ENCODE measurements around the gene SYNPO2.
A peak's percentile ranks its signal among the peaks of the same experiment; 100 is the strongest.

SYNPO2 gene

DNA sequence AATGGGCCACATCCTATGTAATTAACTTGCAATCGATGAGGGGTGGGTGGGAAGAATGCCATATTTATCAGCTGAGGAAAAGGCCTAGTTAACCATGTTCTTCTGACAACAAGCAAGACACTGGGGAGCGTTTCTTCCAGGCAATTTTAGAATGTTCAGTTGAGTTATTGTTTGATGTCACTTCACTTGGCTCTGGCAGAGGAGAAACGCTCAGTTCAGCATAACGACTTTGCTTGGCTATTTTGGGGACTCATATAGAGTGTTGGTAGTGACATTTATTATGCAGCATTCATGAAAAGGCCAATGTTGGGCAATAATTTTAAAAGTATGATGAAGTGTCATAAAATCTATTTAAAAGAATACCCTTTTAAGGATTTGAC, 648 bp downstream of the SYNPO2 start:
- H3K27ac ChIP-seq (ENCODE audit: low read length, poor library complexity, severe bottlenecking) = no peak overlapping the region
- no peak overlapping the region for H3K23ac ChIP-seq (ENCODE audit: low read length in 2 of 2)
- WGBS = 42% methylated on average over 4 of the region's 4 CpGs
- H3K9ac ChIP-seq (ENCODE audit: low read length) = peak overlapping the region; percentile 88
- H2BK5ac ChIP-seq (ENCODE audit: low read depth, low read length, poor library complexity, severe bottlenecking) = no peak overlapping the region
- no peak overlapping the region for H2BK12ac ChIP-seq (ENCODE audit: low read length in 2 of 2)
- H3K36me3 ChIP-seq (ENCODE audit: control insufficient read depth in 1 of 2, insufficient read depth in 2 of 2, low read depth in 1 of 2, low read length in 2 of 2) = no peaks in the 10 kb centered on the region
- no peak overlapping the region for H2AK5ac ChIP-seq (ENCODE audit: low read length, severe bottlenecking)
- no peak overlapping the region for H4K8ac ChIP-seq (ENCODE audit: low read length)
- H3K4ac ChIP-seq (ENCODE audit: low read depth in 1 of 2, low read length in 2 of 2) = no peak overlapping the region
- no peak overlapping the region for H2AFZ ChIP-seq (ENCODE audit: low read depth, low read length)
- no peak for DNase-seq
- H3K4me1 ChIP-seq (ENCODE audit: control insufficient read depth, insufficient read depth, low read depth, low read length) = peaks cover 2% of the 10 kb centered on the region
- H4K91ac ChIP-seq (ENCODE audit: low read length) = no peak overlapping the region
- H2BK120ac ChIP-seq (ENCODE audit: low read depth, low read length) = no peak overlapping the region
- peak overlapping the region in 1 of 2 experiments; percentile 84 for H3K4me3 ChIP-seq (ENCODE audit: insufficient read depth in 1 of 2, low read depth in 1 of 2, low read length in 2 of 2)
- H3K9me3 ChIP-seq (ENCODE audit: control insufficient read depth, low read length) = no peaks in the 10 kb centered on the region
- H2BK15ac ChIP-seq (ENCODE audit: low read depth, poor library complexity, severe bottlenecking) = no peak overlapping the region
- H3K18ac ChIP-seq (ENCODE audit: low read depth in 1 of 2, low read length in 2 of 2) = no peak overlapping the region
- no peak overlapping the region for H3K14ac ChIP-seq (ENCODE audit: low read length in 2 of 2)
- no peaks in the 10 kb centered on the region for H3K27me3 ChIP-seq (ENCODE audit: control insufficient read depth in 1 of 2, insufficient read depth in 1 of 2, low read length in 2 of 2)
- H3K4me2 ChIP-seq (ENCODE audit: low read length, poor library complexity, severe bottlenecking) = no peak overlapping the region
- H3K79me1 ChIP-seq (replicated peaks; ENCODE audit: low read length, poor library complexity, severe bottlenecking) = no peaks in the 10 kb centered on the region

DNA sequence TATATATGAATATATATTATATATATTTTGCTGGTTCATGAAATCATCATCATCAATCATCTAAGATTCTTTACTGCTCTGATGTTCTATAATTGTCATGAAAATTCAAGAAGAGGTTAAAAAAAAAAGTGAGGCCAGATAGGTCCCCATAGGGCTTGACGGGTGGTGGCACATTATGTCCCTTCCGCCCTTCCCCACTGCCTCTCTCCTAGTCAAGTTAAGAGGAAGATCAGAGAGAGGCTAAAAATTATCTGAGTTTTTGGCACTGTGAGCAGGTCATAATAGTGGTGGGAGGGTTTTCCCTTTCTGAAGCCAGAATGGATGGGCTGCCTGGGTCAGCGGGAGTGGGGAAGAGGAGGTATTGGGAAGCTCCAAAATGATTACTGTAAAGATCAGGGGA, 5.4 kb downstream of the SYNPO2 start:
- H3K79me1 ChIP-seq (replicated peaks; ENCODE audit: low read length, poor library complexity, severe bottlenecking) = no peaks in the 10 kb centered on the region
- no peak overlapping the region for H2BK12ac ChIP-seq (ENCODE audit: low read length in 2 of 2)
- no peak for DNase-seq
- no peak overlapping the region for H2BK5ac ChIP-seq (ENCODE audit: low read depth, low read length, poor library complexity, severe bottlenecking)
- H3K4ac ChIP-seq (ENCODE audit: low read depth in 1 of 2, low read length in 2 of 2) = no peak overlapping the region
- no peak overlapping the region for H2AFZ ChIP-seq (ENCODE audit: low read depth, low read length)
- no peak overlapping the region for H2BK15ac ChIP-seq (ENCODE audit: low read depth, poor library complexity, severe bottlenecking)
- no peaks in the 10 kb centered on the region for H3K27me3 ChIP-seq (ENCODE audit: control insufficient read depth in 1 of 2, insufficient read depth in 1 of 2, low read length in 2 of 2)
- H3K14ac ChIP-seq (ENCODE audit: low read length in 2 of 2) = no peak overlapping the region
- no peaks in the 10 kb centered on the region for H3K4me1 ChIP-seq (ENCODE audit: control insufficient read depth, insufficient read depth, low read depth, low read length)
- no peak overlapping the region for H2AK5ac ChIP-seq (ENCODE audit: low read length, severe bottlenecking)
- H3K4me3 ChIP-seq (ENCODE audit: insufficient read depth in 1 of 2, low read depth in 1 of 2, low read length in 2 of 2) = no peak overlapping the region
- no peaks in the 10 kb centered on the region for H3K36me3 ChIP-seq (ENCODE audit: control insufficient read depth in 1 of 2, insufficient read depth in 2 of 2, low read depth in 1 of 2, low read length in 2 of 2)
- no peak overlapping the region for H3K23ac ChIP-seq (ENCODE audit: low read length in 2 of 2)
- no peak overlapping the region for H3K27ac ChIP-seq (ENCODE audit: low read length, poor library complexity, severe bottlenecking)
- no peaks in the 10 kb centered on the region for H3K9me3 ChIP-seq (ENCODE audit: control insufficient read depth, low read length)
- no peak overlapping the region for H4K91ac ChIP-seq (ENCODE audit: low read length)
- no peak overlapping the region for H3K4me2 ChIP-seq (ENCODE audit: low read length, poor library complexity, severe bottlenecking)
- H3K9ac ChIP-seq (ENCODE audit: low read length) = no peak overlapping the region
- no peak overlapping the region for H2BK120ac ChIP-seq (ENCODE audit: low read depth, low read length)
- WGBS = 95% methylated on average over 1 of the region's 3 CpGs
- no peak overlapping the region for H3K18ac ChIP-seq (ENCODE audit: low read depth in 1 of 2, low read length in 2 of 2)
- H4K8ac ChIP-seq (ENCODE audit: low read length) = no peak overlapping the region

DNA sequence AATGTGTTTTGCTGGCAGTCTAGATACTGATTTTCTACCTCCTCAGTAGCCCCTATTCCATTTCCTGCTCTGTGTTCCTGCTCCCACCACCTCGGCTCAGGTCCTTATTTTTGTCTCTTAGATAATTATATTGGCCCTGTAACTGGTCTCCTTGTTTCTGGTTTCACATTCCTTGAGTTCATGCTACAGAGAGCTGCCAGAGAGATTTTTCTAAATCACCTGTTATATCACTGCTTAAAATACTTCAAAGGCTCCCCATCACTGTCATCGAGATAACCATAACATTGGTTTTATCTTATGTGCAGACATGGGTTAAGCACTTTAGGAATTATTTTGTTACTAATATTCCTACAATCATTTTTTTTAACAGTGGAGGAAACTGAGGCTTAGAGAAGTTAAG, 9.6 kb downstream of the SYNPO2 start:
- Histone ChIP-seq H3K4me1 (ENCODE audit: control insufficient read depth, insufficient read depth, low read depth, low read length) (no peaks in the 10 kb centered on the region), H3K36me3 (ENCODE audit: control insufficient read depth in 1 of 2, insufficient read depth in 2 of 2, low read depth in 1 of 2, low read length in 2 of 2) (no peaks in the 10 kb centered on the region), H3K9me3 (ENCODE audit: control insufficient read depth, low read length) (no peaks in the 10 kb centered on the region), H3K4ac (ENCODE audit: low read depth in 1 of 2, low read length in 2 of 2) (no peak overlapping the region), H2BK5ac (ENCODE audit: low read depth, low read length, poor library complexity, severe bottlenecking) (no peak overlapping the region), H2AFZ (ENCODE audit: low read depth, low read length) (no peak overlapping the region), H2BK12ac (ENCODE audit: low read length in 2 of 2) (no peak overlapping the region), H3K4me3 (ENCODE audit: insufficient read depth in 1 of 2, low read depth in 1 of 2, low read length in 2 of 2) (no peak overlapping the region), H4K8ac (ENCODE audit: low read length) (no peak overlapping the region), H4K91ac (ENCODE audit: low read length) (no peak overlapping the region), H2BK15ac (ENCODE audit: low read depth, poor library complexity, severe bottlenecking) (no peak overlapping the region), H3K4me2 (ENCODE audit: low read length, poor library complexity, severe bottlenecking) (no peak overlapping the region), H3K79me1 (replicated peaks; ENCODE audit: low read length, poor library complexity, severe bottlenecking) (no peaks in the 10 kb centered on the region), H3K27me3 (ENCODE audit: control insufficient read depth in 1 of 2, insufficient read depth in 1 of 2, low read length in 2 of 2) (no peaks in the 10 kb centered on the region), H3K18ac (ENCODE audit: low read depth in 1 of 2, low read length in 2 of 2) (no peak overlapping the region), H2BK120ac (ENCODE audit: low read depth, low read length) (no peak overlapping the region), H3K9ac (ENCODE audit: low read length) (no peak overlapping the region), H2AK5ac (ENCODE audit: low read length, severe bottlenecking) (no peak overlapping the region), H3K14ac (ENCODE audit: low read length in 2 of 2) (no peak overlapping the region), H3K27ac (ENCODE audit: low read length, poor library complexity, severe bottlenecking) (no peak overlapping the region), H3K23ac (ENCODE audit: low read length in 2 of 2) (no peak overlapping the region)
- no peak for DNase-seq
- WGBS = 83% methylated on average over 1 of the region's 2 CpGs

DNA sequence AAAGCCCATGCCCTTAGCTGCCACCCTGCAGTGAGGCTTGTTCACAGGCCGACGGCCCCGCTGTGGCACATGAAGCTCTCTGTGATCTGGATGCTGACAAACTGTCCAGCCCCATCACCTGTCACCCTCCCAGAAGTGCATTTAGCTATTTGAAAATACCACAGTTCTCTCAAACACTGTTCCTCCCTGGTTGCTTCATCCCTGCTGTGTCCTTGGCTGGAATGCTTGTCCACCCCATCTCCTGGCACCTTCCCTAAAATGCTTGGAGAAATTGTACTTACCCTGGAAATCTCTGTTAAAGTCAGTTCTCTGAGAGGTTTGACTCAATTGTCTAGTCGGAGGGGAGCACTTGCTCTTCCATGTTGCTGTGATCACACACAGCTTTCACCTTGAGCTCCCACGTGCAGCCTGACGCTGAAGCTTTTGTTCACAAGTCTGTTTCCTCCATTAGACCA, 10.1 kb downstream of the SYNPO2 start:
- H2BK5ac ChIP-seq (ENCODE audit: low read depth, low read length, poor library complexity, severe bottlenecking) = no peak overlapping the region
- no peak overlapping the region for H2AFZ ChIP-seq (ENCODE audit: low read depth, low read length)
- H4K91ac ChIP-seq (ENCODE audit: low read length) = no peak overlapping the region
- no peak overlapping the region for H2BK12ac ChIP-seq (ENCODE audit: low read length in 2 of 2)
- H3K4me1 ChIP-seq (ENCODE audit: control insufficient read depth, insufficient read depth, low read depth, low read length) = no peaks in the 10 kb centered on the region
- H3K4me2 ChIP-seq (ENCODE audit: low read length, poor library complexity, severe bottlenecking) = no peak overlapping the region
- no peak overlapping the region for H3K18ac ChIP-seq (ENCODE audit: low read depth in 1 of 2, low read length in 2 of 2)
- no peak overlapping the region for H2AK5ac ChIP-seq (ENCODE audit: low read length, severe bottlenecking)
- no peak overlapping the region for H3K23ac ChIP-seq (ENCODE audit: low read length in 2 of 2)
- no peak overlapping the region for H3K14ac ChIP-seq (ENCODE audit: low read length in 2 of 2)
- H3K79me1 ChIP-seq (replicated peaks; ENCODE audit: low read length, poor library complexity, severe bottlenecking) = no peaks in the 10 kb centered on the region
- no peak overlapping the region for H3K4me3 ChIP-seq (ENCODE audit: insufficient read depth in 1 of 2, low read depth in 1 of 2, low read length in 2 of 2)
- DNase-seq = no peak
- H3K9ac ChIP-seq (ENCODE audit: low read length) = no peak overlapping the region
- no peak overlapping the region for H3K4ac ChIP-seq (ENCODE audit: low read depth in 1 of 2, low read length in 2 of 2)
- H3K36me3 ChIP-seq (ENCODE audit: control insufficient read depth in 1 of 2, insufficient read depth in 2 of 2, low read depth in 1 of 2, low read length in 2 of 2) = no peaks in the 10 kb centered on the region
- H2BK15ac ChIP-seq (ENCODE audit: low read depth, poor library complexity, severe bottlenecking) = no peak overlapping the region
- no peak overlapping the region for H4K8ac ChIP-seq (ENCODE audit: low read length)
- WGBS = 98% methylated on average over 5 of the region's 6 CpGs
- H3K27ac ChIP-seq (ENCODE audit: low read length, poor library complexity, severe bottlenecking) = no peak overlapping the region
- H3K27me3 ChIP-seq (ENCODE audit: control insufficient read depth in 1 of 2, insufficient read depth in 1 of 2, low read length in 2 of 2) = no peaks in the 10 kb centered on the region
- H2BK120ac ChIP-seq (ENCODE audit: low read depth, low read length) = no peak overlapping the region
- H3K9me3 ChIP-seq (ENCODE audit: control insufficient read depth, low read length) = no peaks in the 10 kb centered on the region

All from mesenchymal stem cell (in vitro differentiated cells and primary cell).